Astrocyte of the spinal cord (primary cell): ENCODE measurements around the gene DDX6.

ENCODE experiments used
- DNase-seq: peaks from one replicate; pipeline ENCODE4 v3.0.0; 2011; ENCODE audit warnings: low read depth, low spot score
- H3K4me3 ChIP-seq: 2 replicates; pipeline ENCODE4 v1.5.1; 2011; ENCODE audit warnings: low read depth, mild to moderate bottlenecking, low read length, moderate library complexity
- in situ Hi-C: cut with HindIII; loops from 2 replicates; pipeline ENCODE4 v1.10.0; 2017; ENCODE audit warnings: low sequenced_read_pairs
- TF ChIP-seq, protein P1 (sequence below): IDR thresholded peaks from 2 replicates; pipeline ENCODE4 v1.5.1; 2012; ENCODE audit warnings: low read depth, mild to moderate bottlenecking, low read length, inconsistent platforms

The DDX6 gene

DNA sequence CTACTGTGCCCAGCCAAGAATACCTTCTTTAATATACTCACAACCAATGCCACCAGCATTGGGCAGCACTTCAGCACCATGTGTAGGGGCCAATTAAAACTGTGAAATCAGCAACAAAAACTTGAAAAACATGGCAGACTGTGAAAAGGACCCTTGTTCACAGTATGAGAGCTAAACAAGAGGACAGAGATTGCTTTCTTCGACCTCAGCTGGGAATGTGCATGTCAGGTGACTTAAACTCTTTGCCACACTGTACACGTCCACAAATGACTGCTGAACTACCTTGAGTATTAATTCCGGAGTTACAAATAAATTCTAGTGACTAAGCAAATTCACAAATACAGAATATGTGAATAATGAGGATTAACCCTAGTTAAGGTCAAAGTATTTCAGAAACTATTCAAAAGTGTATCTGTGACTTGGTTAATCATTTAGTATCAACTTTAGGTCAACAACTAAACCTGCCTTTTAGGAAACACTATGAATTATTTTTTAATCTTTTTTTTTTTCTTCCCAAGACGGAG, 33.0 kb downstream of the DDX6 start:
- DNase-seq = no peak
- TF ChIP-seq, protein P1, sequence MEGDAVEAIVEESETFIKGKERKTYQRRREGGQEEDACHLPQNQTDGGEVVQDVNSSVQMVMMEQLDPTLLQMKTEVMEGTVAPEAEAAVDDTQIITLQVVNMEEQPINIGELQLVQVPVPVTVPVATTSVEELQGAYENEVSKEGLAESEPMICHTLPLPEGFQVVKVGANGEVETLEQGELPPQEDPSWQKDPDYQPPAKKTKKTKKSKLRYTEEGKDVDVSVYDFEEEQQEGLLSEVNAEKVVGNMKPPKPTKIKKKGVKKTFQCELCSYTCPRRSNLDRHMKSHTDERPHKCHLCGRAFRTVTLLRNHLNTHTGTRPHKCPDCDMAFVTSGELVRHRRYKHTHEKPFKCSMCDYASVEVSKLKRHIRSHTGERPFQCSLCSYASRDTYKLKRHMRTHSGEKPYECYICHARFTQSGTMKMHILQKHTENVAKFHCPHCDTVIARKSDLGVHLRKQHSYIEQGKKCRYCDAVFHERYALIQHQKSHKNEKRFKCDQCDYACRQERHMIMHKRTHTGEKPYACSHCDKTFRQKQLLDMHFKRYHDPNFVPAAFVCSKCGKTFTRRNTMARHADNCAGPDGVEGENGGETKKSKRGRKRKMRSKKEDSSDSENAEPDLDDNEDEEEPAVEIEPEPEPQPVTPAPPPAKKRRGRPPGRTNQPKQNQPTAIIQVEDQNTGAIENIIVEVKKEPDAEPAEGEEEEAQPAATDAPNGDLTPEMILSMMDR = no peak
- H3K4me3 ChIP-seq = no peak overlapping the region
- in situ Hi-C loops = no loop called here

GRCh38 chr11:118752654-118753053, 38.3 kb downstream of the DDX6 start:
- TF ChIP-seq, protein P1 = no peak
- no peak overlapping the region for H3K4me3 ChIP-seq
- DNase-seq = no peak
- in situ Hi-C loops = no loop called here

- no peak overlapping the region for H3K4me3 ChIP-seq
- in situ Hi-C loops = no loop called here
- no peak for DNase-seq
- TF ChIP-seq, protein P1 = no peak
These were observed 41.5 kb downstream of the DDX6 start for GRCh38 chr11:118749429-118749828.

DNA sequence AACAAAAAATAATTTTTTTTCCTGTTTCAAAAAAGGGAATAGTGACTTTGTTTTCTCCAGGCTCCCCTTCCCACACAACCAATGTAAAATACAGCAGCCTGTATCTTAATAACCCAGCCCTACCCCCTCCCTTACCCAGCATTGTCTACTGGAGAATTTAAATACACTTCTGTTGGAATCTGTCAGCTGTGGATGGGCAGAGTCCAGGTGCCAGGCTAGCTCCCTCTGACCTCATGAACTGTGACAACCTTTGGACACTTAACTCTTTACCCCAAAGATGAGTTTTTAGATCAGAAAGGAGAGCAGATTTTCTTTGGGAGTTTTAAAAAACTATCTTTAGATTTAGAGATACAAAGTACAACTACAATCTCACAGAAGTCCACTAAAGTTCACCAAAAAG, 42.9 kb downstream of the DDX6 start:
- in situ Hi-C loops = no loop called here
- no peak overlapping the region for H3K4me3 ChIP-seq
- DNase-seq = no peak
- TF ChIP-seq, protein P1 = no peak

- TF ChIP-seq, protein P1 = no peak
- no peak for DNase-seq
- in situ Hi-C loops = no loop called here
- H3K4me3 ChIP-seq = no peak overlapping the region
These were observed 43.9 kb downstream of the DDX6 start for GRCh38 chr11:118746988-118747585.

- H3K4me3 ChIP-seq = no peak overlapping the region
- TF ChIP-seq, protein P1 = no peak
- in situ Hi-C loops = no loop called here
- no peak for DNase-seq
These were observed 46.9 kb downstream of the DDX6 start for GRCh38 chr11:118744046-118744445.

GRCh38 chr11:118742304-118742703, 48.7 kb downstream of the DDX6 start:
- TF ChIP-seq, protein P1 = no peak
- in situ Hi-C loops = no loop called here
- no peak for DNase-seq
- no peak overlapping the region for H3K4me3 ChIP-seq
